Central memory CD4-positive, alpha-beta T cell (primary cell): ENCODE results near the gene B3GLCT.

Experiments used
- DNase-seq: peaks from one replicate; pipeline ENCODE4 v3.0.0; 2022

Gene B3GLCT

DNA sequence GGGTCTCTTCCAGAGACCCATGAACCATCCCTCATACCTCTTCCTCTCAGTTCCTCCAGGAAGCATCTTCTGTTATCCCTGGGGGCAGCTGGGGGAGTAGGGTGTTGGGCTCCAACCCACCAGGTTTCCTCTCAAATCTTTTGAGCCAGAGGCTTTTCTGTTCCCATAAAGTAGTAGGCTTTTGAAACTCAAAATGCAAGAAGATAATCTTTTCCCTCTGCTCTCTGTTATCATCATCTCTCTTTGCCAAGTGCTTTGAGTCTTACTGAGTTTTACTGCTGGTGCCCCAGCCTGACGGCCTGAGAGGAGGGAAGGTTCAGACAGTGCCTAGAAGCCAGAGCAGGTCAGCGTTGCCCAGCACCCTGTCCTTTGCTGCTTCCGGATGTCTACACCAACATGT, 157.2 kb downstream of the B3GLCT start:
- no peak for DNase-seq

DNA sequence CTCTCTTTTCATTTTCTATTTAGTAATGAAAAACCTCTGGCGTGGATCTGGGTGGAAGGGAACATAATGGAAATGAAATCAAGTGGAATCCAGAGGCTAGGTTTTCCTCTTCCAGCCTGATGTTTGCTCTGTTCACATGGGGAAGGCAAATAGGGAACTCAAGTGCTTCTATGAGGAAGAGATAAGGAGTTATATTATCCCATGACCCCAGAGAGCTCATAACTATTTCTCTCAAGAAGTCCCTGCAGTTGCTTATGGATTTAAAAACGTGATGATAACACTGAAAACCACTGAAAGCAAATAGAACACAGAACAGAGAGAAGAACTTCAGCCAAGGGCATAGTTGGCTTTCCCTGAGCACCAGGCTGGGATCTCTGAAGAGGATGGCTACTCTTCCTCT, 157.8 kb downstream of the B3GLCT start:
- DNase-seq, result no peak

DNA sequence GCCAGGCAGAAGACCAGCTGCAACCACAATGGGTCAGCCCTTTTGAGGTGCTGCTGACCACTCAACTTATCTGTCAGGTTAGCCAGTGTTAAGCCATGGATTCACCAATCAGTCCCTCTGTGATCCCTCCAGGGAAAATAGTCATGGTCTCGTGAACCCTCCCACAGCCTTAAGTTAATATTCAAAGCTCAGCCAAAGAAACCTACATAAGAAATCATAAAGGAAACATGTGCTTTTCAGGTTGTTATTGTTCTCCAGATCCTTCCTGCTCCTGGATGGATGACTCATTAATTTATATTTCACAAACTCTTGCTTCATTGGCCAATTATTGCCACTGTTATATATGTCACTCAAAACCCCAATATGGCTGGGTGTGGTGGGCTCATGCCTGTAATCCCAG, 161.9 kb downstream of the B3GLCT start:
- no peak for DNase-seq

DNA sequence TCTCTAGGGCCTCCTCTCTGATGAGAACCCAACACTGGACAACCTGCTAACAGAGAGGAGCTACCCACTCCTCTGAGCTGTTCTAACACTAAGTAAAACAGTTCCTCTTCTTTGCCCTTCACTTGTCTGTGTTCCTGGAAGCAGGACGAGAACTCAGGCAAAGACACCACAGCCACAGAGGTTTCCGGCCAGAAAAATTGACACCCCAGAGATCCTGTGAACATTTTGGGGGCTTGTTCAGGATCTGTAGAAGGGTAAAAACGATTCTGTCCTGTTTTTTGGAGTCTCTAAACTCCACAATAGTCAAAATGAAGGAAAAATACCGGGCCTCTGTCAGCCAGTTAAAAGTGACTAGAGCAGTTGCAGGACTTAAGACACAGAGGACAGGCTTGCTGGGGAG, 165.9 kb downstream of the B3GLCT start:
- DNase-seq, result no peak

DNA sequence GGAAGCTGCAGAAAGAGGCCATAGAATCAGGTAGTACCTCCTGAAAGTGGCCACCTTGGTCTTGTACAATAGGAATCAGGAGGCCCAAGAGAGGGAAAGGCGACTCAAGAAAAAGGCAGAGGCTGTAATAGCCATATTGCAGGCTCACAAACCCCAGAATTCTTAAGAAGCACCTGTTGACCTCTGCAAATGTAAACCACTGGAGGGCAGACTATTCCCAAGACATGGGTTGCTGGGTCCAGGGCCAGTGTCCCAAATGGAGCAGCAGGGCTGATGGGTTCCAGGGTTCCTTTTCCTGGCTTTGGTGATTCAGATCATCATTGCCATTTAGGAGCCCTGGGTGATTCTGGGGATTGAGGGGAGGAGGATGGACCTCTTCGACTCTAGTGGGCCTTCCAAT, 167.6 kb downstream of the B3GLCT start:
- no peak for DNase-seq

DNA sequence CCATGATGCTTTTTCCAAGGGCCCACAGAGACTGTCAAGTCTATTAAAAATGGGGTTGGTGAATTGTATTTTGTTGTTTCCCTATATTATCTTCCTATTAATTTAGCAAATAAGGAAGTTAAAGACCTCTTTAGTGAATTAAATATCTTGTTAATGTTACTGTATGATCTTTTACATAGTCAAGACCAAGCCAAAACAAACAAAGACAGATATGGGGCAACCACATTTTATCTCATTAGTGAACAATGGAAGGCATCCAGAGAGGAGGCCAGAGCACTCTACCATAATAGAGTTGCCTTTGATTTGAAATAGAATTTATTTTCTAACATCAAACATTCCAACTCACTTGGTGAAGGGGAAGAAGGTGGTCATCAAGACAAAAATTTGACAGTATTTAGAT, 169.4 kb downstream of the B3GLCT start:
- no peak for DNase-seq

DNA sequence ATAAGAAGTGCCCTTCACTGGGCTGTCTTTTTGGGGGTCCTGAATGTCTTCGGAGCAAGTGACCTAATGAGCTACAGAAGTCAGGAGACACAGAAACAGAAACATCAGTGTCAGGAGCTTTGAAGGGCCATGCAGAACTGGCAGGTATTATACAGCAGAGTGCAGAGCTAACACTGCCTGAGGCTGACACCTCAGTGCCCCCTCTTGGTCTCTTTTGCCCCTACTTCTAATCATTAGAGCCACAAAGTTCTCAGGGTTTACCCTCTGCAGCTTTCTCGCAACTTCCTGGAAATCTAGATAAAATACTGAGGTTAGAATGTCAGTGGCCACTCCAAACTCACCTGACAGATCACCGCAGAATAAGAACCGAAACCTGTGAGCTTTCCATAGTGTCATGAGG, 172.7 kb downstream of the B3GLCT start:
- DNase-seq, result no peak

DNA sequence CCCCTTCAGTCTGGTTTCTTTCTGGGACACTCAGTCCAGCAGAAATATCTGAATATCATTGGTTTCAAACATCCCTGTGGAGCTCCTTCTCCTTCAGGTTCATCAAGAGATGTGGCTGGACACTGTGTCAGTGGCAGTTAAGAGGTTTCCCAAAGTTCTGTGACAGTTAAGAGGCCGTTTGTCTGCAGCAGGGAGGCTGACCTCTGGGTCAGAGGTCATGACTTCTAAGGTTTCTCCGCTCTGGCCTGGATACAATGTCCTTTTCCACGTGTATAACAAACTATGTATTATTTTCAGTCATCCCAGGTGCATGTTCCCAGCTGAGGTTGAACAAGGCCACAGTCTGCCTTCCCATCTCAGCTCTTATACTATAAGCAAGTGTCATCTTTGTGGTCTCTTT, 174.9 kb downstream of the B3GLCT start:
- no peak for DNase-seq

DNA sequence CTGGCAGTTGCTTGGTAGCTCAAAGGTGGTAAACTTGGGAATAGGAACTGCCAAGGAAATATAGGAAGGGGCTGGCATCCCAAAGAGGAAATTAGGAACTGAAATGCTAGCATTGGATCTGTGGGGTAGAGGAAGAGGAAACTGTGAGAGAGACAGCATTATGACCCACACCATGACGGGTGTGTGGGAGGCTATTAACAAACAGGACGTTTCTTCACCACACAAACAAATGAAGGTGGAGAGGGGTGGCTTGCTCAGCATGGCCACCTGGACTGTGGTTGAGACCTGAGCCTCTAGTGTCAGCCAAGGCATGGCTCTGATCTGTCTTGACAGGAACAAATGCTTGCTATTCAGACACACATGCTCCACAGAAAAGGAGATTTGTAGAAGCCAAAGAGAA, 178.2 kb downstream of the B3GLCT start:
- DNase-seq, result no peak

DNA sequence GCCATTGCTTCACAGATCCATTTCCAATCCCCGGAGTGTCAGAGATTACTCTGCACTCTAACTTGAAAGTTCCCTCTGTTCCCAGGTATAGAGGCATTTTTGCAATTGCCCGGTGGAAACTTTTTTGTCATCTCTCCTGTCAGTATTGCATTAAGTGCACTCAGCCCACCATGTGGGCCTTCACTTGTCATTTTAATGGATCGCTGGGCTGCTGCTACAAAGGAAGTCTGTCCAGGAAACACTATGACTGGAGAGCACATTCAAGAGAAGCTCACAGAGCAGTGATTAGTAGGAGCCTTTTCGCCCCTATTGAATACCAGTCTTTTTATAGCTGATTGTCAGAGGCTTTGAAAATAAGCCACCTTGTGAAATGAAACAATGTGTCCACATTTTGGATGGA, 180.9 kb downstream of the B3GLCT start:
- no peak for DNase-seq
